Right renal cortex interstitium (tissue), 3 donors: ENCODE measurements around the gene CYB561A3. TPM values are rescaled to one million over a fixed set of nuclear protein-coding genes. Genes with fewer than 3 reads are reported as not detected.
"Not testable (repeated sequence)": the region's sequence is repeated elsewhere in the genome, so short reads cannot be mapped to it uniquely, and the experiment has no call there.

ENCODE experiments used
- DNase-seq, 3 donors: peaks; one replicate each; pipeline ENCODE4 v3.0.0-alpha.2; 2013; ENCODE audit warnings: low read depth in 3 of 3, low spot score in 2 of 3
- polyA plus RNA-seq, 3 donors: library from polyadenylated mRNA; unstranded; fragments of 120-200 nt; gene quantifications; one replicate each; pipeline ENCODE4 v1.2.1, GENCODE V29; 2013; ENCODE audit not compliant: insufficient read length in 3 of 3

CYB561A3 gene
- 10 to 100 TPM; 22.2 to 28.3 (median 27.5) TPM for polyA plus RNA-seq

GRCh38 chr11:61361741-61362541 is at the start of gene CYB561A3, which contains the start of gene TMEM138:
Gene CYB561A3, minus strand, starts transcription at chr11:61361882. Its CDS starts 5,169 bp downstream, at chr11:61356713.
Gene TMEM138, plus strand, starts transcription at chr11:61362374. Its CDS starts 2,017 bp downstream, at chr11:61364391.
- DNase-seq = peak; percentile 83 to 88 (median 84)

GRCh38 chr11:61406991-61407728 is 45.5 kb upstream of the CYB561A3 start:
- DNase-seq = no peak

- no peak for DNase-seq
Measured at GRCh38 chr11:61406067-61406466, 44.4 kb upstream of the CYB561A3 start.

- DNase-seq = no peak
Measured at GRCh38 chr11:61404641-61405040, 43.0 kb upstream of the CYB561A3 start.

- DNase-seq = no peak
Measured at GRCh38 chr11:61404103-61404502, 42.4 kb upstream of the CYB561A3 start.

- DNase-seq = no peak
Measured at GRCh38 chr11:61403658-61404057, 42.0 kb upstream of the CYB561A3 start.

GRCh38 chr11:61401573-61401972 is 39.9 kb upstream of the CYB561A3 start:
- DNase-seq = no peak

- DNase-seq = no peak
Measured at GRCh38 chr11:61401173-61401572, 39.5 kb upstream of the CYB561A3 start.

- peak in 1 of 3 donors; percentile 20 for DNase-seq
Measured at GRCh38 chr11:61392981-61393595, 31.4 kb upstream of the CYB561A3 start.

- no peak for DNase-seq
Measured at GRCh38 chr11:61390161-61390560, 28.5 kb upstream of the CYB561A3 start.

GRCh38 chr11:61384271-61385242 is 22.9 kb upstream of the CYB561A3 start:
- no peak for DNase-seq

GRCh38 chr11:61383859-61384258 is 22.2 kb upstream of the CYB561A3 start:
- DNase-seq = not testable (repeated sequence)

GRCh38 chr11:61380884-61381283 is 19.2 kb upstream of the CYB561A3 start:
- no peak for DNase-seq

GRCh38 chr11:61378713-61379313 is 17.1 kb upstream of the CYB561A3 start:
- DNase-seq = no peak

- no peak for DNase-seq
Measured at GRCh38 chr11:61377461-61378160, 15.9 kb upstream of the CYB561A3 start.

GRCh38 chr11:61375761-61376108 is 14.1 kb upstream of the CYB561A3 start:
- no peak for DNase-seq

GRCh38 chr11:61372659-61373420 is 11.2 kb upstream of the CYB561A3 start:
- no peak for DNase-seq

- no peak for DNase-seq
Measured at GRCh38 chr11:61370349-61371005, 8.8 kb upstream of the CYB561A3 start.
